CD4-positive, alpha-beta T cell treated with Interleukin-17A for 4 hours (primary cell): ENCODE results near the gene EGLN3.
"Not testable (repeated sequence)": the region's sequence is repeated elsewhere in the genome, so short reads cannot be mapped to it uniquely, and the experiment has no call there.

ENCODE experiments used
- DNase-seq: peaks from one replicate; pipeline ENCODE4 v3.0.0-alpha.2; 2020; ENCODE audit warnings: mixed read lengths

Gene EGLN3

DNA sequence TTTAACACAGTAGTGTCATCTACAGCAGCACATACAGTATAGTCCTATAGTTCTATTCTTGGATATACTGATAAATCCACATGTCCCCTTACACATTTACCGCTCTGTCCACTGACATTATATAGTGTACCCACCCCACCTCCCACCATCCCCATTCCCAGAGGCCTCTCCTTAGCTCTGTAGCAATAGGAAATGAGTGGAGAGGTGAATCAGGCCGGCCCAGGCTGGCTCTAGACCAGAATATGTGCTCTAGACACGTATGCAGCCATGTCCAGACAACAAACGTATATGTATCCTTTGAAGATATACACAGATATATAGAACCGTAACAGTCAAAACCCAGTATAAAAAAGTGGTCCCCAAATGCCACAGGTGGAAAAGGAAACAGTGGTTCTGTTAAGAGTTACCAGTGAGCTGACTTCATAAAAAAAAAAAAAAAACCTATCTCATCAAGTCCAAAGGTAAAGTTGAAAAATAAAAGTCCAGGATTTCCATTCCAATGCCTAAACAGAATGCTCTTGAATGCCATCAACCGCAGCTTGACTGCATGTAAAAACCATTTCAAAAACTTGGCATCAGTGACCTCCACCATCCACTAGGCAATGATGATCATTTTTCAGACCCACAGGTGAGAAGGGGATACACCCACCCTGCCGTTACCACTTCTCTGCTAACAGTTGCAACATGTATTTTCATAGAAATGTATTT, 16.7 kb downstream of the EGLN3 start:
- no peak for DNase-seq

DNA sequence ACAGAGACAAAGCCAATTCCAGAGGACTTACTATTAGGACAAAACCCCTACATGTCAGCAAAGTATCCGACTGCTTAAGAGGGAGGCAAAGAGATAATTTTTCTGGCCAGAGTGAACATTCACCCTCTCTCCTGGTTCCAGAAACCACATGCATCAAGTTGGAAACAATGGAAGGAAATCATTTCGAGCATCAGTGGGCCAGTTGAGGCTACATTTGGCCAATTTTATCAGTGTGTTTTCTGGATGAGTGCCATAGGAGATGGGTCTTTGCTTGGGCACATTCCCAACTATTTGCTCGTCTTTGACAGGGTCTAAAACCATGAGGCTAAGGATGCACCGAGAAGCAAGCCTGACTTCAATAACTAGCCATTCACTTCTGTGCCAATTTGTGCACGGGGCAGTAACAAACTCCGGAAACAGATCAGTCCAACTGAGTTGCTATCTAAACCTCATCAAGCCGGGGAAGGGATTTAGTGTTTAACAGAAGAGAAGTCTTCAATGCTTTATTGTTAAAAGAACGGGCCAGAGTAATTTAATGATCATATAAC, 17.4 kb downstream of the EGLN3 start:
- DNase-seq = no peak

DNA sequence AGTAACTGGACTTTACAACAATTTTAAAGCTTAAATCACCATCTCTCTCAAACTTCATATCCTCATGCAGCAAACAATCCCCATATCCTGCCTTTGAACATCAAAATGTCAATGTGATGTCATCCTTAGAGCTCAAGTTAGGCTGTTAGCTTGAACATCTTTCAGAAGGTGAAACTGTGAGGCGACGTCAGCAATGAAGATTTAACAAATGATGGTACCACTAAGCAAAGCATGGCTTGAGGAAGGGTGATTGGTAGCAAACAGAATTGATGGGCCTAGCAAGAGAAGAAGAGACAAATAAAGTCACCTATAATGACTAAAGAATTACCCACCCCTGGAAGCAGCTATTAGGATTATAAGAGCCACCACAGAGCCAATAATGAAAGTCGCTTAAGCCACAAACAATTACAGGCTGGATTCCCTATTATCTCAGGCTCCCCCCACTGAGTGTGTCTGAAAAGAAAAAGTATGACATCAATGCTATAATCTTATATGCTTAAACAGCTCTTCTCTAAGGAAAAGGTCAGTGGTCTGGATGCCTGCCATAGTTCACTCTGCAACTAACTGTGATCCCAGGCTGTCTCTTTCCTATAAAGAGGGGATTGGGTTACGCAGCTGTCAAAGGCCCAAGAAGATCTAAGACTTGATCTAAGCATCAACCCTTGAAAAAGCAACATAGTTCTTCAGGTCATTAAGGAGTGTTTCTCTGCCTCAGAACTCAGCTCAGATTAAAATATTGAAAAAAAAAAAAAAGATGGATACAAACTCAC, 18.1 kb downstream of the EGLN3 start:
- DNase-seq = no peak

DNA sequence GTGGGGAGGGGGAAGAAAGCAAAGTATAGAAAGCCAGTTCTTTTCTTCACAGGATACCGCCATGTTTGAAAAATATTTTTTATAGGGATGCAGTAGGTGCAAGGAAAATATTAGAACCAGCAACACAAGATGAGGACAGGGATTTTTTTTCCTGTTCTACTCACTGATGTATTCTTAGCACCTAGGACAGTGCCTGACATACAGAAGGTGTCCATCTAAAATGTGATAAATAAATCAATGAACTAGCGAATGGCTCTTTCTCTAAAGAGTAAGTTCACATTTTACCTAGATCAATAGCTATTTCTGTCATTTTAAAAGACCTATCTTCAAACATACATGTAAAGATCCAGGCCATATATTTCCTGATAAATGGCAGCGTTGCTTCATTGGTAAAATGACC, 18.8 kb downstream of the EGLN3 start:
- no peak for DNase-seq

DNA sequence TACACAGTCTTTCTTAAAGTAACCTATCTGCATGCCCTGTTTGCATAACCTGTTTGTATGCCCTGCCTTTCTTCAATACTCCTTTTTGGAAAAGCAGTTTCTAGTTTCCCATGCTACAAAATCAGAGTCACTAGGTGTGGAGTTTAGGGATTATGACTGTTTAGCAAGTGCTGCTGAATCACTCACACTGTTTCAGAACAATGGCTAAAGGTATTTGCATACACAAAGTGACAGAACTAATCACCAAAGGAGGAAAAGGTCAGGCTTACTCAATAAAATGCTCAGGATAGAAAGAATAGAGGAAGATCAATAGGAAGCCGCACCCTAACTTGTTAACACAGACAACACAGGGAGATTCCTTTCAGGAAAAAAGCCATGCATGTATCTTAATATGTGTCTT, 19.4 kb downstream of the EGLN3 start:
- no peak for DNase-seq

DNA sequence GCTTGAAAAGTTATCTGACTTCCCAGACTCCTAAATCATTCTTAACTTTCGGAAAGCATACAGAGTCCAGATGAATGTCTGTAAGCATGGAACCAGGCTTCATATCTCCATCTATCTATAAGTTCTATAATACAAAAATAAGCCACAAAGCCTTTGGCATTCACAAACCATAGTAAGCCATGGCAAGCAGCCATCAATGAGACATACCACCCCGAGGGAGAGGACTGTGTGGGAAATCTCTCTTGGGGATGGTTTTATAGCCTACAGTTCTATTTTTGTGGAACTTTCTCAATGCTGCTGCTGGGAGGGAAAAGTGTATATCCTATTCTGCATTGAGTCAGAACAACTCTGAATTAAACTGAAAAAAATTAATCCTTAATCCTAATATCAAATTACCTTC, 20.4 kb downstream of the EGLN3 start:
- DNase-seq = no peak

DNA sequence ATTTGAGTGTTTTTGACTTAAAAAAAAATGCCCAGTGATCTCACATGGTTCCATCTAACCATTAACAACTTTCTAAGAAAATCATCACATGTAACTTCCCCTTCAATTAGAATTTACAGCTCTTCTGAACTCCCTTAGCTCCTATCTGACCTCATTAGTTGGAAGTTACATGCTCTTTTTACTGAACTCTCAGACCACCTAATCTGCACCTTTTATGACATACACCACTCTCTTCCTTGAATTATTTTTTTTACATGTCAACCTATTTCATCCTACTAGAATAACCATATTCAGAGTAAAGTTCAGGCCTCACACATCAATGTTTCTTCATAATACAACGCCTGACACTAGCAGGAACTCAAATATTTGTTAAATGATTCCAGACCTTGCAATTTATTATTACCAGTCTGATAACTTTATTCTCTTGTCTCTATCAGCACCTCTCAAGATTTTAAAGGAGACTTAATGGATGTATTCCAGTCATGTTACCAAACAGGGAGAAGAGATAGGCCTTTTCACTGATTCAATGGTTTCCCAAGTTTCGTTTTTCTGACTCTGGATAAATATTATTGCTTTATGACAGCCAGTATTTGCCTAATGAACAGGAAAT, 21.0 kb downstream of the EGLN3 start:
- no peak for DNase-seq

DNA sequence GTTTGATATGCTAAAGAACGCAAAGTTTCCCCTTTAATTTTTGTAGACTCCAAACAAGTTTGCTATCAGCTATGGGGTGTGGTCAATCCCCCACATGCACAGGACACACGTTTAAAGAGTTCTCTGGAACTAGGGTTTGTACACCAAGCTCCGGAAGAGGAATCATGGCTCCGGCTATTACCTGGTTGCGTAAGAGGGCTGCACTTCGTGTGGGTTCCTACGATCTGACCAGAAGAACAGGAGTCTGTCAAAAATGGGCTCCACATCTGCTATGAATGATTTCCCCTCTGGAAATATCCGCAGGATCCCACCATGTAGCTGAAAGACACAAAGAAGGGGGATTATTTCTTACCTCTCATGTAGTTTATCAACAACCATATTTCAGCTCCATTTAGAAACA, 22.0 kb downstream of the EGLN3 start:
- no peak for DNase-seq

DNA sequence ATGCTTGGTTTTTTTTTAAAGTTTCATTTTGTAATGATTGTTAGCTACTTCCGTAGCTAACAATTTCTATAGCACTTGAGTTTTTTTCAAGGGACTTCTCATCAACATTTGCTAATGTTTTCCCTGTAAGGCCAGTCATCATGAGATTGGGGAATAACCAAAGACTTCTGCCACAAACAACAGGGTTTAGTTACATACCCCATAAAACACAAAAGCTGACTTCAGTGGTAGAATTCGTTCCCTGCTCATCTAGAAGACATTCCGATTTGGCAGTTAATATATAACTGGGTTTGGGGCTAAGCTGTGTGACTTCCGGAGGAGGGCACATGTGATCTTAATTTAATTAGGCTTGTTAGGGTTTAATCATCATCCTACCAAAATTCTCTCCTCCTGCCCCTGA, 22.9 kb downstream of the EGLN3 start:
- no peak for DNase-seq

DNA sequence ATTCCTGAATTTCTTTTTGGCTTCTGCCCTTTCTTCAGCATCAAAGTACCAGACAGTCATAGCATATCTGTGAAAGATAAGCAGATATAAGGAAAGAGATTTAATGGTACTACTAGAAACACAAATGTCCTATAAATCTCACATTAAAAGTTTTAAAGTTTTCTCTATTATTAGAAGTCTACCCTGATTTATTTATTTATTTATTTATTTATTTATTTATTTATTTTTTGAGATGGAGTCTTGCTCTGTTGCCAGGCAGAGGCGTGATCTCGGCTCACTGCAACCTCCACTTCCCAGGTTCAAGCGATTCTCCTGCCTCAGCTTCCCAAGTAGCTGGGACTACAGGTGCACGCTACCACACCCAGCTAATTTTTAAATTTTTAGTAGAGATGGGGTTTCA, 23.9 kb downstream of the EGLN3 start:
- not testable (repeated sequence) for DNase-seq

DNA sequence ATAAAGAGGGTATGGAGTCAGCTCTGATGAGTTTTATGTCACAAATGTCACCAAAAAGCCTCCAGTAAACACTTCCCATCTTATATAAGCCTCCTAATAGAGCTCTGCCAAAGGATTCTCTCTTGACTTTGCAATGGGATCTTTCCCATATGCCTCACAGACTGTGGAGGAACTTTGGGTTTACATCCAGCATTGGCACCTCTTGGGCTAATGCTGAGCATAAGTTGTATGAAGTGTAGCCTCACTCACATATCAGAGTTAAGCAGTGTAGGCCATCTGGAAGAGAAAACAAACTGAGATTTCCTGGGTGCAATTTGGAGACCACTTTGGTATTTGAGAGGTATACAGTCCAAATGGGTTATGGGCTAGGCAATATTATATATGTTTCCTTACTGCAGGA, 24.9 kb downstream of the EGLN3 start:
- DNase-seq = no peak

DNA sequence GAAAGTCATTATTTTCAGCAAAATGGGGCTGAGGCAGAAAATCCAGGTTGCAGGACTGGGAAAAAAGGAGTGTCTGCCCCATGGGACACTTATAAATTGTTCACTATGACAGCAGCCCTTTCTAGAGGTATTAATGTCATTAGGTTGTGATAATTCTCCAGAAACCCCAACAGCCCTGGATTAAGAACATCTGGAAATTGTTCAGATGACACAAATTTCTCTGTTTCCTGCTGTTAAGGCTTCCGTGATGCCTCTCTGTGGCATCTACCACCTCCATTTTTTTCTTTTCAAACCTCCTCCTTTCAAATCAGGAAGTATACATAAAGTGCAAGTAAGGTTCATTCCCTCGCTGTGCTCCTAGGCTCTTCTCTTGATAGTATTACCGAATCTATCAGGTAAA, 25.6 kb downstream of the EGLN3 start:
- DNase-seq = no peak

DNA sequence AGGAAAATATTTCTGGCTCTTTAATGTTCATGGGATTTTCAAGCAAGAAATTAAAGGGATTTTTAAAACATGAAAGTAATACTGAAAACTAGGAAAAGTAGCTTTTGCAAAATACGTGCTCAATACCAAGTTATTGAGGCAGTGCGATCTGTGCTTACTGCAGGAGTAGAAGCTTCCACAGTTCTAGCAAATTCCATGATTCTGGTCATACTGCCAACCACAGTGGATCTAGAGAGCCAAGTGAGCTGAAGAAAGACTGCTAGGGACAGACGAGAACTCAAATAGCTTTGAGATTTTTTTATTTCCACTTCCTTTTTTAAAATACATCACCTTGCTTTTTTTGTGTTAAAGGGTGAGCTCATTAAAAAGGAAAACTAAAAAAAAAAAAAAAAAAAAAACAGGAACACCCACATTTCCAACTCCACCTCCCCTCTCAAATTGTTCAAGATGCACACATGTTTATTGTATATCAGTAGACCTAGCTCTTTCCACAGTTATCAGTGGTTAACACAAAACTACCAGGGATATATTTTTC, 26.2 kb downstream of the EGLN3 start:
- no peak for DNase-seq

DNA sequence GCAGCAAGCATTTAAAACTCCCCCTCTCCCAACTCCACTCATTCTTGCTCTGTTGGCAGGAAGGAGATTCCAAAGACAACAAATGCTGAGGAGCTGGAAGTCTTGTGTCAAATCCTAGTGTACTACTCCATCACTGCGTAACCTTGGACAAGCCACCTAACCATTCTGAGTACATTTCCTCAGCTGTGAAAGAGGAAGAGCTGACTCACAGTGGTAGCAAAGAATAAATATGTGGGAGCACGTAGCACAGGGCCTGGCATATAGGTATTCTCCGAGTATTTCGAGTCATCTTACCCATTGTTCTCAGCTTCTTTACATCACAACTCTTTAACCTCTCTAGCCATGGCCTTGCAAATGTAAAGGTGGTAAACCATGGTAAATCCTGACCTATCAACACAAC, 28.7 kb downstream of the EGLN3 start:
- no peak for DNase-seq

DNA sequence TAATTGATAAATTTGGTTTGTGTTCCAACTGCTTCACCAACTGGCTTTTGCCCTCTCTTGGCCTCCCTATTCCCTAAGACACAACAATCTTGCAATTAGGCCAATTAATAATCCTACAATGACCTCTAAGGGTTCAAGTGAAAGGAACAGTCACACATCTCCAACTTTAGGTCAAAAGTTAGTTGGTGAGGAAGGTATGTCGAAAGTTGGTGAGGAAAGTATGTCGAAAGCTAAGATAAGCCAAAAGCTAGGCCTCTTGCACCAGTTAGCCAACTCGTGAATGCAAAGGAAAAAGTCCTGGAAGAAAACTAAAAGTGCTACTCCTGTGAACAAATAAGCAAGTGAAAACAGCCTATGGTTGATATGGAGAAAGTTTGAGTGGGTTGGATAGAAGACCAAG, 32.6 kb downstream of the EGLN3 start:
- no peak for DNase-seq

DNA sequence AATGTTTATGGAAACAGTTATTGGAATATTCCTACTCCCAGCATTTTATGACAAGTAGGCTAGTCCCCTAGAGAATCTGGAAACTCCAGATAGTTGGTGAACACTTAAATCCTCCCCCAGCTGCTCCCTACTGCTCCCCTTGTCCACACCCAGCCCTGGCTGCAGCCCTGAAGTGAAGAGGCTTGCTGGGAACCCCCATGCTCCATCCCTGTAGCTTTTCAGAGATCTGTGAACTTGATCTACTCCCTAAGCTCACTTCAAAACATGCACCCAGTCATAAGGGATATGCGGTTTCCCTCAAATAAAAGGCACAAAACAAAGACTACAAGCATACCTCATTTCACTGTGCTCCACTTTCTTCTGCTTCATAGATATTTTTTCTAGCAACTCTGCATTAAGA, 33.2 kb downstream of the EGLN3 start:
- no peak for DNase-seq

DNA sequence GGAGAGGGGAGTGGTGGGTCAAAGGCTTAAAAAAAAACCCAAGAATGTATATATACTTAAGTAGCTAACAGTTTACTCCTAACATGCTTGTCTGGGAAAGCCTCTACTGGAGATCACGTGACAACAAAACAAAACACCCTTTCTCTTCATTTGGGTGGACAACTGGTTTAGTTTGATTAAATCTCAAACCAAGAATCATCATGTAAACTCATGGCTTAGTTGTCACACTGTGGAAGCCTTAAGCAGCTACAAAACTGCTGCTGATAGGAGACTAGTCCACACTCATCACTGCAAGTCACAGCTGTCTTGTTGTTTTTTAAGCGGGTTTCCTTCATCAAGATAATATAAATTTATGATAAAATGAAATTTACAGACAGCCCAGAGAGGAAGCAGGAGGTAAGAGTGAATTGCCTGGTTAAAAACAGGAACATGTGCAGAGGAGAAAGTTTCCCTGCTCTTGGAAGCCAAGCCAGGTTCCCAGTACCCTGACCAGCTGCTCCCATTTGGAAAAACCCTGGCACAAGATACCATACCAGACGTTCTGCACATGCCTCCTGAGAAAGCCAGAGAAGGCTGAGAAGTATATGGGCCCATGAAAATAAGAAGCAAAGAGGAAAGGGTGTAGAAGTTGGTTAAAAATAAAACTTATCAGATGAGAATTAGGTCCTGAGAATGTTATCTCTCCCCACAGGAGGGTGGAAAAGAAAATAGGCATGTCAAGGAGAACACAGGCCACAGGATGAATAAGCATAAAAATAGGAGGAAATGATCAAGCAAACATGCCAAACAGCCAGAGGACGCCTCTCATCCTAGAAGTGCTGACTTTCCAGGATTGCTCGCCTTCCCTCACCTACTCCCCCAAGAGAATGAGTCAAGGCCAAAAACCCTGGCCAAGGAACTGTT, 34.0 kb downstream of the EGLN3 start:
- no peak for DNase-seq

DNA sequence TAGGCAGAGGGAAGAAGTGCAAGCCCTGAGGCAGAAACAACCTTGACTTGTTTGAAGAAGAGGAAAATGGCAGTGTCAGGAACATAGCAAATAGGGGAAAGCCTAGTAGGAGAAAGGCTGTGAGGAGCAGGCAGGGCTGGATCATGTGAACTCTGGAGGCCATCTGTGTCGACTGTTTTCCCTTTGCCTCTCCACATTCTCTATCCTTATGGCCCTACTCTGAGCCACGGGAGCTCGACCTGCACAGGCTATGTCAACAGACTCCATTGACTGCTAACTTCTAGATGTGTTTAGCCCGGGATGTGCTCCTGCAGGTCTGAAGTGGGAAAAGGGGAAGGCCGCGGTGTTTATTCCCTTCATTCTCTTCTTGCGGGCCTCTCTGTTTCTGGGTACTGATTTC, 35.2 kb downstream of the EGLN3 start:
- DNase-seq = no peak

DNA sequence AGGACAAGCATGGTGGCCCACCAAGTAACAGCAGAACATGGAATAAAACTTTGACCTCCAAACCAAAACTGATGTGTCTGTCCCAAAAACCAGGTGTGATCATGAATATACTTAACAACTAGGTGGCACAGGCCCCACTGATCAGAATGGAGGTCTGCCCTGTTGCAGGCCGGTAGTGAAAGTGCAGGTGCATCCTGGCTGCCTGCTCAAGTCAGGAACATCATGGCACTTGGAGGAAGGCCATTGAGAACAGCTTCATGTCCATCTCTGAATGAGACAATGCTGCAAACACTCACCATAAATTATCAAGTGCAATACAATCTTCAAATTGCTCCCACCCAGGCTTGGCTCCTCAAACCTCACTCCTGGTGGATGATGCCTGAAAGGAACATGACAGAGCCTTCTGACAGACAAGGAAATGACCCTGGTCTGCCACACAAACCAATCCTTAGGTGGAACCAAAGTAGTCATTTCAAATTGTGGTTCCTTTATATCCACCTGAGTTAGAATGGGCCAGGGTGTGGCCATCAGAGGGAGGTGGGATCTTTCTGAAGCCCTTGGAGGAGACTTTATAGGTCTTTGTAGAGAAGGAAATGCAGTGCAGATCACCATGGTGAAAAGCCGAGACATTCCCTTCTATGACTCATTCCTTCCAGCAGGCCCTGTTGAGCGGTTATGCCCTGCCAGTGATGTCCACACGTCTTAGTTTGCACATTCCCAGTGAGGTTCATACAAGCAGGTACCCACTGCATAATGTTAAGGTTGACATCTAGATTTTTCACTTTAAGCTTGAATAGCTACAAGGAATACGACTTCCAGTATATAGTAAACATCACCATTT, 36.0 kb downstream of the EGLN3 start:
- DNase-seq = no peak

DNA sequence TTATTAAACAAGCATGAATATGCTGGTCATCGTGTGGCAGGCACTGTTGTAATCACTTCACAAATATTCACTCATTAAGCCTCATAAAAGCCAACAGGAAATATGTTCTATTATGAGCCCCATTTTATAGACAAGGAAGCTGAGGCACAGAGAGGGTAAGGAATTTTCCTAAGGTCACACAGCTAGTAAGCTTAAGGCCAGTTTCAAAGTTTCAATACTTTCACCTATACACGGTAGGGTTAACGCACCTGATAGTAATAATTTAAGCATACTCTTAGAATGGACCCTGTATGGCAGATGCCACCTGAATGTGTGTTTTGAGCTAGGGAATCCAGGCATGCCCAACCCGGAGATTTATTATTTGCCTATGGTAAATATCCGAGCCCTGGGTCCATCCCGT, 39.8 kb downstream of the EGLN3 start:
- no peak for DNase-seq

DNA sequence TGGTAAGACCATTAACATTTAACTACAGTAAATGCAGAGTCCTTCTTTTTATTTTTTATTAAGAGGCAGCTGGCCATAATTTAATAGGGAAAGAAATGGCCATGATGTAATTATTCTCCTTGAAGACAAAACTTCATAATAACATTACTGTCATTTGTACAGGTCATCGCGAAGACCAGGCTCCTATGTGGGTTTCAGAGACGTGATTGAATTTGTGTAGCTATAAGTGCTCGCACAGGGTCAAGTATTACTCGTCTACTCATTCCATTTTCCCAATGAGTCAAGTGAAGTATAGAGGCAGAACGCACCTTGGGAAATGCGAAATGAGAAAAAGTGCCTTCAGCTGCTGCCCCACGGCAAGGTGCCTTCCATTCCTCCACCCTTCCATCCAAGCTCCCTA, 40.4 kb downstream of the EGLN3 start:
- DNase-seq = no peak
